Astrocyte (in vitro differentiated cells and primary cell): ENCODE measurements around the gene CCDC107. TPM values are rescaled to one million over a fixed set of nuclear protein-coding genes. Genes with fewer than 3 reads are reported as not detected.

Experiments used
- DNase-seq: peaks from one replicate; pipeline ENCODE4 v3.0.0-alpha.2; 2010; ENCODE audit warnings: low read depth
- FAIRE-seq: peaks from 2 replicates; lab custom pipeline; 2011; peaks lifted over from hg19 to GRCh38; lab: Jason Lieb, UNC
- H2AFZ ChIP-seq: 2 replicates; pipeline ENCODE4 v1.6.0; 2012; ENCODE audit warnings: low read depth, low read length, inconsistent platforms
- H3K27ac ChIP-seq: 2 replicates; pipeline ENCODE4 v1.5.1; 2011; ENCODE audit warnings: low read depth, low read length, inconsistent platforms
- H3K27me3 ChIP-seq: 2 replicates; pipeline ENCODE4 v1.6.0; 2011; ENCODE audit warnings: low read length, inconsistent platforms; ENCODE audit not compliant: insufficient read depth
- H3K36me3 ChIP-seq: 2 replicates; pipeline ENCODE4 v1.5.1; 2011; ENCODE audit warnings: low read length, inconsistent platforms; ENCODE audit not compliant: insufficient read depth
- H3K4me1 ChIP-seq: 2 replicates; pipeline ENCODE4 v1.5.1; 2011; ENCODE audit warnings: low read length, inconsistent platforms; ENCODE audit not compliant: insufficient read depth
- H3K4me2 ChIP-seq: 2 replicates; pipeline ENCODE4 v1.6.0; 2012; ENCODE audit warnings: low read length, inconsistent platforms
- H3K4me3 ChIP-seq: 2 replicates; pipeline ENCODE4 v1.5.1; 2011; ENCODE audit warnings: low read depth, mild to moderate bottlenecking, low read length, inconsistent platforms; ENCODE audit not compliant: insufficient read depth
- H3K79me2 ChIP-seq: 2 replicates; pipeline ENCODE4 v1.6.0; 2012; ENCODE audit warnings: mild to moderate bottlenecking, low read length, inconsistent platforms; ENCODE audit not compliant: insufficient read depth
- H3K9ac ChIP-seq: 2 replicates; pipeline ENCODE4 v1.6.0; 2012; ENCODE audit warnings: mild to moderate bottlenecking, low read length, inconsistent platforms
- H3K9me3 ChIP-seq: 2 replicates; pipeline ENCODE4 v1.5.1; 2012; ENCODE audit warnings: low read depth, mild to moderate bottlenecking, low read length, inconsistent platforms; ENCODE audit not compliant: insufficient read depth
- H4K20me1 ChIP-seq: 2 replicates; pipeline ENCODE4 v1.6.0; 2012; ENCODE audit warnings: low read length, inconsistent platforms; ENCODE audit not compliant: insufficient read depth
- H3K27ac Mint-ChIP-seq: one replicate; pipeline ENCODE4 v1.8.0; 2021; ENCODE audit warnings: mild to moderate bottlenecking, mixed read lengths; ENCODE audit not compliant: unreplicated experiment
- H3K27me3 Mint-ChIP-seq: one replicate; pipeline ENCODE4 v1.8.0; 2021; ENCODE audit warnings: low read depth, mixed read lengths; ENCODE audit not compliant: unreplicated experiment
- H3K36me3 Mint-ChIP-seq: one replicate; pipeline ENCODE4 v1.8.0; 2021; ENCODE audit warnings: low read depth, mixed read lengths; ENCODE audit not compliant: unreplicated experiment
- H3K4me1 Mint-ChIP-seq: one replicate; pipeline ENCODE4 v1.8.0; 2021; ENCODE audit warnings: low read depth, mixed read lengths; ENCODE audit not compliant: unreplicated experiment
- H3K4me3 Mint-ChIP-seq: one replicate; pipeline ENCODE4 v1.8.0; 2021; ENCODE audit warnings: mild to moderate bottlenecking, moderate library complexity, mixed read lengths; ENCODE audit not compliant: unreplicated experiment
- H3K9me3 Mint-ChIP-seq: one replicate; pipeline ENCODE4 v1.8.0; 2021; ENCODE audit warnings: mild to moderate bottlenecking, mixed read lengths; ENCODE audit not compliant: unreplicated experiment
- EZH2 ChIP-seq: IDR thresholded peaks from 2 replicates; pipeline ENCODE4 v1.6.1; 2012; ENCODE audit warnings: mild to moderate bottlenecking, low read length, inconsistent platforms; ENCODE audit not compliant: insufficient read depth
- total RNA-seq: library from RNA; stranded (reverse); gene quantifications from 2 replicates; pipeline ENCODE4 v1.2.1, GENCODE V29; 2021
- TF ChIP-seq, protein P1 (sequence below): IDR thresholded peaks from 2 replicates; pipeline ENCODE4 v1.5.1; 2011; ENCODE audit warnings: low read depth, mild to moderate bottlenecking, inconsistent platforms, low read length, moderate library complexity; ENCODE audit not compliant: insufficient read depth

CCDC107 gene
- total RNA-seq, 1 donor from 2014 or later = 18.8 TPM

DNA sequence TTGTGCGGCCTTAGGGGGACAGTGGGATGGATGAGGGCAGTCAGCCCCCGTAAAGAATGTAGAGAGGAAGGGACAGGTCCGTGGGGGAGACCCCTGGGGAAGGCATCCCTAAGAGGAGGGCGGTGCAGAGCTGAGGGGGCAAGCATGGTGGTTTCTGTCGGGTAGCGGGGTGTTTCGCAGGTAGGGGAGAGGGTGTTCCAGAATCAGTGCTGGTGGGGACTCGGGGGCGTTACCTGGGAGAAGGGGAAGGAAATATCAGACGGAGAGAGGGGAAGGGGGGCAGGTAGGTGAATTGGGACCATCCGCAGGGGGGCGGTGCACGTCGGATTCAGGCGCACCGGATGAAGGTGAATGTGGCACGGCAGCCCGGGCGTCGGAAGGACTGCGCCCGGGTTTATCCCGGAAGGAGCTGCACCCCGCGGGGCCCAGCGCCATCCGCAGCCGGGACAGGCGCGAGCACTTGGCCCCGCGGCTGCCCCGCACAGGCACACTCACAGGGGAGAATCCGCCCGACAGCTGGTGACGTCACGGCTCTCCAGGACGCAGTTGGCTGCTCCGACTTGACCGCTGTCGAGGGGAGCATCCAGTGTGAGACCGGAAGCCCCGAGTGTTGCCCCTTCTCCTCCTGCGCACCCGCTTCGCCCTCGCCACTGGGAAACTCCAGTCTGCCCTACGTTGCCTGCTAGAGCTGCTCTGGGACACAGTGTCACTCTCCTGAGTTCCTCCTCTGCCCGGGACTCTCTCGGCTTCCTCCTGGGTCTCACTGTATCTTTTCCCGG, 41.2 kb upstream of the CCDC107 start:
- Histone ChIP-seq H3K79me2 (no peaks in the 10 kb centered on the region), H4K20me1 (no peaks in the 10 kb centered on the region), H3K27ac (no peak overlapping the region), H3K9me3 (no peaks in the 10 kb centered on the region), H3K4me1 (peaks cover 8% of the 10 kb centered on the region), H3K4me2 (peak overlapping the region; percentile 82), H3K27me3 (peaks cover 34% of the 10 kb centered on the region), H3K36me3 (no peaks in the 10 kb centered on the region), H3K9ac (peak overlapping the region; percentile 48), H3K4me3 (peak overlapping the region; percentile 21), H2AFZ (peak overlapping the region; percentile 74)
- Mint-ChIP-seq H3K9me3 (peaks cover 6% of the 10 kb centered on the region), H3K4me3 (peak overlapping the region; percentile 60), H3K4me1 (peaks cover 4% of the 10 kb centered on the region), H3K27ac (peak overlapping the region; percentile 48), H3K27me3 (peaks cover 74% of the 10 kb centered on the region), H3K36me3 (peaks cover 6% of the 10 kb centered on the region)
- DNase-seq (peak; percentile 51), FAIRE-seq (no peak)
- peak; percentile 55 for TF ChIP-seq EZH2
- TF ChIP-seq, protein P1, sequence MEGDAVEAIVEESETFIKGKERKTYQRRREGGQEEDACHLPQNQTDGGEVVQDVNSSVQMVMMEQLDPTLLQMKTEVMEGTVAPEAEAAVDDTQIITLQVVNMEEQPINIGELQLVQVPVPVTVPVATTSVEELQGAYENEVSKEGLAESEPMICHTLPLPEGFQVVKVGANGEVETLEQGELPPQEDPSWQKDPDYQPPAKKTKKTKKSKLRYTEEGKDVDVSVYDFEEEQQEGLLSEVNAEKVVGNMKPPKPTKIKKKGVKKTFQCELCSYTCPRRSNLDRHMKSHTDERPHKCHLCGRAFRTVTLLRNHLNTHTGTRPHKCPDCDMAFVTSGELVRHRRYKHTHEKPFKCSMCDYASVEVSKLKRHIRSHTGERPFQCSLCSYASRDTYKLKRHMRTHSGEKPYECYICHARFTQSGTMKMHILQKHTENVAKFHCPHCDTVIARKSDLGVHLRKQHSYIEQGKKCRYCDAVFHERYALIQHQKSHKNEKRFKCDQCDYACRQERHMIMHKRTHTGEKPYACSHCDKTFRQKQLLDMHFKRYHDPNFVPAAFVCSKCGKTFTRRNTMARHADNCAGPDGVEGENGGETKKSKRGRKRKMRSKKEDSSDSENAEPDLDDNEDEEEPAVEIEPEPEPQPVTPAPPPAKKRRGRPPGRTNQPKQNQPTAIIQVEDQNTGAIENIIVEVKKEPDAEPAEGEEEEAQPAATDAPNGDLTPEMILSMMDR = no peak

DNA sequence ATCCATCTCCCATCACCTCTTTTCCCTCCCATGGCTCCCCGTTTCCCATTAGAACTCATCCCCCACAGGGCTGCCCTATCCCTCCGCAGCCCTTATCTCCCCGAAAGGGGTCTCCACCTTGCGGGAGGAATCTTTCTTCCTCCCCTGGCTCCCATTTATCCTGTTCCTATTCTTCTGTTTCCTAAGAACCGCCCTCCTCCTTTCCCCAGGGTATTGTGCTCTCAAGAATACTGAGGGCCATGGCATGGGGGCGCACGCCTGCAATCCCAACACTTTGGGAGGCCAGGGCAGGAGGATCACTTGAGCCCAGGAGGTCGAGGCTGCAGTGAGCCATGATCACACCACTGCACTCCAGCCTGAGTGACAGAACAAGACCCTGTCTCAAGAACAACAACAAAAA, 40.5 kb upstream of the CCDC107 start:
- H3K9ac ChIP-seq = peak overlapping the region; percentile 48
- TF ChIP-seq, protein P1 = no peak
- no peak for TF ChIP-seq EZH2
- H3K9me3 ChIP-seq = no peaks in the 10 kb centered on the region
- no peaks in the 10 kb centered on the region for H4K20me1 ChIP-seq
- Mint-ChIP-seq H3K4me1 (peaks cover 4% of the 10 kb centered on the region), H3K27ac (peak overlapping the region; percentile 18), H3K9me3 (peaks cover 6% of the 10 kb centered on the region), H3K4me3 (no peak overlapping the region), H3K27me3 (peaks cover 78% of the 10 kb centered on the region), H3K36me3 (peaks cover 6% of the 10 kb centered on the region)
- H3K4me3 ChIP-seq = peak overlapping the region; percentile 21
- H3K4me2 ChIP-seq = peak overlapping the region; percentile 82
- peak overlapping the region; percentile 74 for H2AFZ ChIP-seq
- H3K27me3 ChIP-seq = peaks cover 34% of the 10 kb centered on the region
- H3K79me2 ChIP-seq = no peaks in the 10 kb centered on the region
- DNase-seq = no peak
- no peaks in the 10 kb centered on the region for H3K36me3 ChIP-seq
- no peak overlapping the region for H3K27ac ChIP-seq
- no peak for FAIRE-seq
- peaks cover 8% of the 10 kb centered on the region for H3K4me1 ChIP-seq

DNA sequence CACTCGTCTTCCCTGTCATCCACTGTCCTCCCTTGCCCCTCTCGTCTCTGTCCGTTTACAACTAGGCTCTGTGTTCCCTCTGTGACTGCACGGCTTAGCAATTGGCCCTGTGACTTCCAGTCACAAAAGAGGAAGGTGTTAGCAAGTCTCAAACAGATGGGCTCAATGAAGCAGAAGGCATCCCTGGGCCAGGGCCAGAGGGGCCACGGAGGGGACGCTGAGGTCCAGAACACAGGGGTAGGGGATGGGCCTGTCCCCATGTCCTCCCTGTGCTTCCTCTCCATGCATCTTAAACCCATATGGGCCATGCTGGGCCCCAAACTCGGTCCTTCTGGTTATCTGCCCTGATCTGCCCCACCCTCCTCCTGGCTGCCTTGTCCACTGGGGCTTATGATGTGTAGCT, 39.8 kb upstream of the CCDC107 start, which contains the start of gene CD72:
Gene CD72, minus strand, starts transcription at position 89 of the 403 bp plus-strand sequence. CDS start 110 bp downstream, outside the sequence.
- H3K27me3 ChIP-seq = peaks cover 34% of the 10 kb centered on the region
- H3K9me3 ChIP-seq = no peaks in the 10 kb centered on the region
- H3K9ac ChIP-seq = peak within 1 kb of the TSS; percentile 48
- Mint-ChIP-seq H3K27ac (peak within 1 kb of the TSS; percentile 18), H3K36me3 (peaks cover 6% of the 10 kb centered on the region), H3K27me3 (peaks cover 71% of the 10 kb centered on the region), H3K4me1 (peaks cover 4% of the 10 kb centered on the region), H3K4me3 (no peak within 1 kb of the TSS), H3K9me3 (peaks cover 6% of the 10 kb centered on the region)
- no peak for TF ChIP-seq EZH2
- TF ChIP-seq, protein P1 = no peak
- peak within 1 kb of the TSS; percentile 74 for H2AFZ ChIP-seq
- H3K27ac ChIP-seq = no peak within 1 kb of the TSS
- FAIRE-seq = no peak
- no peak for DNase-seq
- no peaks in the 10 kb centered on the region for H4K20me1 ChIP-seq
- H3K4me3 ChIP-seq = peak within 1 kb of the TSS; percentile 21
- peaks cover 8% of the 10 kb centered on the region for H3K4me1 ChIP-seq
- H3K36me3 ChIP-seq = no peaks in the 10 kb centered on the region
- no peaks in the 10 kb centered on the region for H3K79me2 ChIP-seq
- peak within 1 kb of the TSS; percentile 82 for H3K4me2 ChIP-seq
